HG03066 (cell line): Measurements from ENCODE around the gene SLC38A6.
A peak's percentile ranks its signal among the peaks of the same experiment; 100 is the strongest.

Experiments
- ATAC-seq: cut with Tn5 transposase; IDR thresholded peaks from one replicate; pipeline ENCODE4 v1.9.1; 2021; ENCODE audit warnings: low read depth; ENCODE audit not compliant: unreplicated experiment

Gene SLC38A6

DNA sequence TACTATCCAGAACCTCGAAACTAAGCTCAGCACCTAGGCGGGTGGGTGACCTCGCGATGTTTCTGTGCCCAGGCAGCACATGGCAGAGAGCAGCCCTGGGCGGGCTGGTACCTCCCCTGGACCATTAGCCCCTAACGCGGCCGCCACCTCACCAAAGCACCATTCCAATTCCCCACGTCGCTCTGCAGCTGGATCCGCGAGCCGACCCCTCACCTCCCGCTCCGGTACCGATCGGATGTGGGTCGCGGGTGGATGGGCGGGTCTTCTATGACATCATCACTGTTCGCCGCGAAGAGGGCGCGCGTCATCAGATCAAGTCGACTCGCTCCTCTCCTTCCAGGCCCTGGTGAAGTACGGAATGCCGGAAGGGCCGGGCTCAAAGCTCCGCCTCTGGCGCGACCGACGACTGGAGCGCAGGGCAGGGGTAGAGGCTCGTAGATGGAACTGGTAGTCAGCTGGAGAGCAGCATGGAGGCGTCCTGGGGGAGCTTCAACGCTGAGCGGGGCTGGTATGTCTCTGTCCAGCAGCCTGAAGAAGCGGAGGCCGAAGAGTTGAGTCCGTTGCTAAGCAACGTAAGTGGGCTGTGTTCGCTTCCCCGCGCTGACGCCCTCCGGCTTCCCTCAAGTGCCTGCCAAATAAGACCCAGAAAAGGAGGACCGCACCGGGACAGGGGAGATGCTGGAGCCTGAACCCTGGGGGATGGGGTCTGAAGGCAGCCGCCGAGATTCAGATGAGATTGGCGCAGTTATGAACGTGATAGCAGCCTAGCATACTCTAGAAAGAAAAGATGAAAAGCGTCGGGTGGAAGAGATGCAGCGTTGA lies at the start of gene SLC38A6, which contains the start of gene TRMT5:
TSS of gene SLC38A6 (plus strand) at position 435 of the 822 bp plus-strand sequence. CDS start at position 468, 33 bp downstream.
TSS of gene TRMT5 (minus strand) at position 269 of the 822 bp plus-strand sequence. CDS start at position 163, 106 bp downstream.
- peak; percentile 83 for ATAC-seq

DNA sequence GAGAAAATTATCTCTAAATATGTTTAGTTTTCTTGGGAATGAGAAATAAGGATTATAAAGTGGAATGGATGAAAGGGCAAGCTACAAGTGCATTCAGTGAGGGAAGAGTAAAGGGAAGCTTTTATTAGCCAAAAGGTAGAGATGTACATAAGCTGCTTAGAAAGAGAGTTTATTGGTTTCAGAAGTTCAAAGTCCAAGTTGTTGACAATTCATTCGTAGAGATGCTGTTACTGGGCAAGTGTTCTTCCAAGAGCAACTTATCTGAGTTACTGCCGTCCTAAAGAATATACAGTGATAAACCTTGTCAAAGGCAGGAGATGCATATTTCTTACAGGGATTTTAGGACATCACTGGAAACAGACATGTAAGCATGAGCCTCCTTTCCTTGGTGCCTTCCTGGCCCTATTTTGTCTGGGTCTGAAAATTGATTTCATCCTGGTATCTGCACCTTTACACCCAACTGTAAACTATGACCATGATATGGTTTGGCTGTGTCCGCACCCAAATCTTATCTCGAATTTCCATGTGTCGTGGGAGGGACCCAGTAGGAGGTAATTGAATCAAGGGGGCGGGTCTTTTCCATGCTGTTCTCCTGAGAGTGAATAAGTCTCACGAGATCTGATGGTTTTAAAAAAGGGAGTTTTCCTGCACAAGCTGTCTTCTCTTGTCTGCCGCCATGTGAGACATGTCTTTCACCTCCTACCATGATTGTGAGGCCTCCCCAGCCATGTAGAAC lies 47.0 kb upstream of the SLC38A6 start:
- no peak for ATAC-seq

DNA sequence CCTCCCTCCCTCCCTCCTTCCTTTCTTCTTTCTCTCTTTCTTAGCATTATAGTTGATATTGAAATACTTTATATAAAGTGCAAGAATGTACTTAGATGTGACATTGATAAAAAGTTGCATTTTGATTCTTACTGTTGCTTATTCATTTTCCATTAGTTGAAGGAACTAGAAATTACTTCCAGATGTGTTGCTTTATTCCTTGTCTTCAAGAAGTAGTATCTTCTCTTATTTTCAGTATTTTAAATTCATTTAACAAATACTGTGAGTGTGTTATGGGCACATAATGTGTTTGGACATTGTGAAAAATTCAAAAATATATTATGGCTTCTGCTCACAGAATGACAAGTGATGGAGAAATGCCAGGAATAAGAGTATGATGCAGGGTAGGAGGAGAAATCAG lies 45.7 kb upstream of the SLC38A6 start:
- no peak for ATAC-seq

- ATAC-seq: no peak
Measured at GRCh38 chr14:60943637-60944032, 37.4 kb upstream of the SLC38A6 start.

GRCh38 chr14:60944204-60944603 lies 36.8 kb upstream of the SLC38A6 start:
- no peak for ATAC-seq

DNA sequence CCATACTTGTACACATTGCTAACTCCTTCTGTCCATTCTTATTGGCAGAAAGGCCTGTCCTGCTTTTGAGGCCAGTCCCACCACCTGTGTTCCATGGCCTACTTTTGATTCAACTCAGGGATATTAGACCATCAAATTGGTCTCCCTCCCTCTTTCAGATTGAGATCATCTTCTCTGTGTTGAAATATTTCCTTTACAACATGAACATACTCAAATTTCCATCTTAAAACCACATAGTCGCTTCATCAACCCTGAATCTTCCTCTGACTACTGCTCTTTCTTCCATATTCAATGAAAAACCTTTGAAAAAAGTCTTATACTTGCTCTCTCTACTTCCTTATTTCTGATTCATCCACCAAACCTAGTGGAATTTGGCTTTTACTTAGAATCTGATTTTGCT lies 35.1 kb upstream of the SLC38A6 start:
- no peak for ATAC-seq

DNA sequence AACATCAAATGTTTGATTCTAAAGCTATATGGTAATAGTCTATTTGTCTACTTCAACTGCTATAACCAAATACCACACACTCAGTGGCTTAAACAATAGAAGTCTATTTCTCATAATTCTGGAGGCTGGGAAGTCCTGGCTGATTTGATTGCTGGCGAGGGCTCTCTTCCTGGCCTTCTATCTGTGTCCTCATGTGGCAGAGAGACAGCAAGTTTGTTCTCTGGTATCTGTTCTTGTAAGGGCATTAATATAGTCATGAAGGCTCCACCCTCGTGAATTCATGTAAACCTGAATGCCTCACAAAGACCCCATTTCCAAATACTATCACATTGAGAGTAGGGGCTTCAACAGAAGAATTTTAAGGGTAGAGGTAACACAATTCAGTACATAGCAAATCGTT lies 34.3 kb upstream of the SLC38A6 start:
- ATAC-seq: no peak

GRCh38 chr14:60951776-60952435 lies 29.1 kb upstream of the SLC38A6 start:
- no peak for ATAC-seq

DNA sequence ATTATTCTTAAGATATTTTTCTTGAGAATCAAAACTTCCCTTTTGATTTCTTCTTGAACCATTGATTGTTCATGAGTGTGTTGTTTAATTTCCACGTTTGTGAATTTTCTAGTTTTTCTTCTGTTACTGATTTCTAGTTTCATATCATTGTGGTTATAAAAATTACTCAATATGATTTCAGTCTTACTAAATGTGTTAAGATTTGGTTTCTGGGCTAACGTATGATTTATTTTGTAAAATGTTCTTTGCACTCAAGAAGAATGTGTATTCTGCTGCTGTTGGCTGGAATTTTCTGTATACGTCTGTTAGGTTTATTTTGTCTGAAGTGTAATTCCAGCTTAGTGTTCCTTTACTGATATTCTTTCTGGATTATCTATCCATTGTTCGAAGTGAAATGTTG lies 24.8 kb upstream of the SLC38A6 start:
- no peak for ATAC-seq

DNA sequence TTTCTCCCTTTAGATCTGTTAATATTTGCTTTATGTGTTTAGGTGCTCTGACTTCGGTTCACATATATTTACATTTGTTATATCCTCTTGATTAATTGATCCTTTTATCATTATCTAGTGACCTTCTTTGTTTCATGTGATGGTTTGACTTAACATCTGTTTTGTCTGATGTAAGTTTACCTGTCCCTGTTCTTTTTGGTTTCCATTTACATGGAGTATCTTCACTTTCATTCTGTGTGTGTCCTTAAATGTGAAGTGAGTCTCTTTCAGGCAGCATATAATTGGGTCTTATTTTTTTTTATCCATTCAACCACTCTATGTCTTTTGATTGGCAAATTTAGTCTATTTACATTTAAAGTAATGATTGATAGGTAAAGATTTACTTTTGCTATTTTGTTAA lies 24.4 kb upstream of the SLC38A6 start:
- ATAC-seq: no peak

GRCh38 chr14:60958146-60958545 lies 22.9 kb upstream of the SLC38A6 start:
- no peak for ATAC-seq

DNA sequence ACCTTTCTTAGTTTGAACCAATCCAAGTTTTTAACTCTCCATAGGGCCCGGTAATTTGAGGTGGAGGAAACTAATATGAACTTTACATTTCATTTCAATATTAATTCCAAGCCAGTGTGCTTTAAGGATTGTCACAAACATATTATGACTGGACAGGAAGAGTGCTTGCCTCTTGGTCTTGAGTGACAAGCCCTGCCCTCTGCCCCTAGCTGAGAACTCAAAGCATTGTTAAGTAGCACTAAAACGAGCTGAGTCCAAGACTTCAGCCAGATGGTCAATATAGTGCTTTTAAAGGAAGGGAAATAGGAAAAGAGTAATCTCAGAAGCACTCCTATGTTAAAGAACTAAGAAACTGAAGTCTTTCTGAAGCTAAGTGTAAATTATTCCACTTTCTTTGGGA lies 17.3 kb upstream of the SLC38A6 start:
- ATAC-seq: no peak

- no peak for ATAC-seq
Measured at GRCh38 chr14:60964904-60965303, 16.1 kb upstream of the SLC38A6 start.

DNA sequence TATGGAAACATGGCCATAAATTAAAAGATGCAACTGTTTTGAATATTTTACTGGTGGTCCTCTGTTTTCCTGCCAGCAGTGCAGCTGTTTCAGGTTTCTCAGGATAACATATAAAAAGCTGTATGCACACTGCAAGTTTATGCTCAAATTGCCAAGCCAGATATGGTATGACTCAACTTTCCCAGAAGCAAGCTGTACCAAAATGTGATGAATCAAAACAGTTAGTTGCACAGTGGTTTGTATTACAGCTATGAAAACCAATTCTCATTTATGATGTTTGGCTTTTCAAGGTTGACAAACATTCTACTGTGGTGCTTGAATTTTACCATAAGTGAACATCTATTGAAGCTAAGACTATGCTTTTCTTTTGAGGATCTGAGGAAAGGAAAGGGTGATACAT lies 15.6 kb upstream of the SLC38A6 start:
- no peak for ATAC-seq

DNA sequence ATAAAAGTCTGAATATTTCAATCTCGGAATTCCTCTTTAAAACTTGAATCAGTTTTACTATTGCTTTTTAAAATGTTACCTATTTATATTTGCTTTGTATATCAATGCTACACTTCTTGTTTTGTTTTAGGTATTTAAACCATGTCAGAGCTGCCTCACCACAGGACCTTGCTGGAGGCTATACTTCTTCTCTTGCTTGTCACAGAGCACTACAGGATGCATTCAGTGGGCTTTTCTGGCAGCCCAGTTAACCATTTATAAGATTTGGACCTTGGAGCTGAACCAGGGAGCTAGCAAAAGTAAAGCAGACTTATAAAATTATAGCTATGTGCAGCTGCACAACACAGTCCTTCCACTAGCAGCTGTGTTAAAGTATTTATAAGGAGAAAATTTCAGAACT lies 12.9 kb upstream of the SLC38A6 start:
- ATAC-seq: no peak

- ATAC-seq: no peak
Measured at GRCh38 chr14:60968671-60969070, 12.4 kb upstream of the SLC38A6 start.

GRCh38 chr14:60970146-60970545 lies 10.9 kb upstream of the SLC38A6 start:
- ATAC-seq: no peak

GRCh38 chr14:60971271-60971670 lies 9.8 kb upstream of the SLC38A6 start:
- no peak for ATAC-seq

DNA sequence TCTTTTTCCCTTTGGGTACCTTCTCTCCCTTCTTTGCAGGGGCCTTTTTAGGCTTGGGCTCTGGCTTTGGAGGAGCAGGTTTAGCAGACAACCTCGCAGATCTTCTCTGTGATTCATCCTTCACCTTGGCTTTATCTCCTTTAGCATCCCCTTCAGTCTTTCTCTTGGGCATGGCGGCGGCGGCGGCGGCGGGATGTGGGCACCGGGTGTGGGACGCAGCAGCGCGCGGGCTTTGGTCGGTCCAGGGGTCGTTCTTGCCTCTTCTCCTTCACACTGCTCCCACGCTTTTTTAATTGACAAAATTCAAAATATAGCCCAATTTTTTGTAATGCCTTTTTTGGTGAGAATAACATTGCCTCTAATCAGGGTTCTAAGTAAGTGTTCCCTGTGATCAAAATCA lies 8.8 kb upstream of the SLC38A6 start:
- ATAC-seq: no peak

- no peak for ATAC-seq
Measured at GRCh38 chr14:60973070-60973469, 8.0 kb upstream of the SLC38A6 start.

- no peak for ATAC-seq
Measured at GRCh38 chr14:60974090-60974651, 6.9 kb upstream of the SLC38A6 start.
